ENCODE measurements around the gene CCDC194.

- TF ChIP-seq CTCF (conservative IDR thresholded peaks at IDR 0.05 in 1 of 2, IDR thresholded peaks at IDR 0.05 in 1 of 2; ENCODE audit: extremely low read depth in 1 of 2, insufficient read depth in 1 of 2, low read depth in 1 of 2, low read length in 2 of 2): no peak
- no peak for TF ChIP-seq EZH2 (IDR thresholded peaks at IDR 0.05; ENCODE audit: borderline replicate concordance, low read length)
Observed at GRCh38 chr19:17435218-17435617, 41.2 kb upstream of the CCDC194 start.
